Midbrain (tissue), 1 donor: ENCODE measurements around the gene NXPE3.
A peak's percentile ranks its signal among the peaks of the same experiment; 100 is the strongest.

Experiments
- DNase-seq: peaks from one replicate; lab custom pipeline; 2025; lab: John Stamatoyannopoulos, UW

The NXPE3 gene

DNA sequence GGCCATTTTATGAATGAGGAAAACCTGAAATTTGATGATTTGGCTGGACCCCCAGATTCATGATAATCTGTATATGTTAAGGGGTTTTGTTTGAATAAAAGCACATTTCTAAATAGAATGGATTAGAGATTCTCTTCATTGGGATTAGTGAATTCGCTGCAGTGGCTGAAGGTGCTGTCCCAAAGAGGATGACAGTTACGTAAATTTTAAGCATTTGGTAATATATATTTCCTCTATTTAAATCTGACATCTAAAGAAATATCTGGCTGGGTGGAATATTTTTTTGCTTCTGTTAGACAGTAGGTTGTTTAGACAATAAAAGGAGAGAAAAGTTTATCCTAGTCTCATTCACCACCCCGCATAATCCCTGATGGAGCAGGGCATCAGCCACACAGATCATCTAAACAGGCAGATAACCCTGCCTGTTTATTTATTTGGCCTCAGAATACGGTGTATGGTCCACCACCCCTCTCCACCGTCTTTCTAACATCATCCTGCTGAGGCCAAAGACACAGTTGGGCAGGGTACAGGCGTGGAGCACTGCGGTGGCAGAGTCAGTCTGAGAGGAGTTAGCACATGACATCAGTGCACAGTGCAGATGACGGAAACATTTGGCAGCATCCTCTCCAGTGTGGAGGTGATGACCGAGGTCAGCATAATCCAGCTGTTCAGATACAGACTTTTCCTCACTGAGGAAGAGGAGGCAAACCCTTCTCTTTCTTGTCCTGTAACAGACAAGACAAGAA, 49.9 kb downstream of the NXPE3 start:
- peak; percentile 10 for DNase-seq

DNA sequence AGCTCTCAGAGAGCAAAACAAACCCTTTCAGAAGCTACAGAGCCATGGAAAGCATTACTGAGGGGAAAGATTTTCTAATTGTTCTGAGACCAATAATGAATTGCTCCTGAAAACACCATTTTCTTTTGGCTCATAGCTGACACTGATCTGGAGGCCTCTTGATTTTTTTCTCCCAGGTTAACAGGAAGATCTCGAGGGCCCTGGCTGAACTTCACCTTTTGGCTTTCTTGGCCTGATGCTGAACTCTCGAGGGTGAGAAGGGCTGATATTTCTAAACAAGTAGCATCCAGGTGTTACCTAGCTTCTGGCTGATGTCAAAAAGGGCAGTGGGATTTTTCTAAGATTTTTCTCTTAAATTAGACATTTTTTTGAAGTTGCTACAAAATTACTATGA, 50.4 kb downstream of the NXPE3 start:
- DNase-seq = no peak

DNA sequence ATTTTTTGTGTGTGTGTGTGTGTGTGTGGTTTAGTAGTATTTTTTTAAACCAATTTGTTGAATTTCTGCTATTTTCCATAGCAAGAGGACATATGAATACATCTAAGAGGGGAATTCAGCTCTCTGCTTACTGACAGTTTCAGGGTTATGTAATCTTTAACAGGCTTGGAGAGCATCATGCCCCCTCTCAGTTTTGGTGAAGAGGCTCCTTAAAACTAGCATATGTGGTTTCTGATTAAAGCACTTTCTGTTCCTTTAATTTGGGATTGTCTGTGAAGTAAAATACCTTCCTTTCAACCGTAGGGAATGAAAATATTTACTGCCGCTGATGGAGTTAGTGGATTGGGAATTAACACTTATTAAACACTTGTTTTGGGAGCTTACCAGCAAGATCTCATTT, 50.9 kb downstream of the NXPE3 start:
- no peak for DNase-seq

DNA sequence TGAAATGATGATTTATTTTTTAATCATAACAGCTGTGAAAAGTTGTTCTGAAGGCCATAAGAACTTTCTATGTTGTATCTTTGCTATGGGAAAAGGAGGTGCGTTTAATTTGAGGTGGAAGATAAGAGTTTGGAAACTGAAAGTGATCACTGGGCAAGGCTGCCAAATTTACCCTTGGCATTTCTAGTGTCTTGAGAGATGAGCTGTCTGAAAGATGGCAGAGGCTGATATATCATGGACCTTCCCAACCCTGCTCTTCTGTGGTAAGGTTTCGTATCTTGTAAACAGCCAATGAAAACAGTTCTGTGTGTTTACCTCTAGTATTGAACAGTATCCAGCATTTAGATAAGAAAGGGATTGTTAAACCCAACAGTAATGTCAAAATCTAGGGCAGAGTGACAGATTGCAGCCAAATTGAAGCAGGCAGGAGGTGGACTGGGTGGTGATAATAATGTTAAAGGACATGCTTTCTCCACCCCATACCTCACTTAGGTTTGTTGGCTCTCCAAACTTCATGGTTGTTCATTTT, 54.5 kb downstream of the NXPE3 start:
- DNase-seq = no peak

DNA sequence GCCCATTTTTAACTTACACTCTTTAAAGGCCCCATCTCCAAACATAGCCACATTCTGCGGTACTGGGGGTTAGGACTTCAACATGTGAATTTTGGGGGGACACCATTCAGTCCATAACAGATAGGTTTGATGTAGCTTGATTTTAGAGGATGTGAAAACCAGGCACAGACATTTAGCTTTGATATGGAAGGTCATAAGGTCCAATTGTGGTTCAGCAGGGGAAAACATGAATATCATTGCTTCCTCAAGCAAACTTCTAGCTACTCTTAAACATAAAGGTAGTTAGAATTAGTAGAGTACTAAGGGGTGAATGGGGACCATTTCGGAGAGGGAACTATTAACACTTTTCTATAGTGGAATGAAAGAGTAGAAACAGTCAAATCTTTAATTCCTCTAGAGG, 56.7 kb downstream of the NXPE3 start:
- DNase-seq = no peak

GRCh38 chr3:101836160-101836559, 57.1 kb downstream of the NXPE3 start:
- no peak for DNase-seq

GRCh38 chr3:101836652-101837598, 57.9 kb downstream of the NXPE3 start:
- DNase-seq = no peak

DNA sequence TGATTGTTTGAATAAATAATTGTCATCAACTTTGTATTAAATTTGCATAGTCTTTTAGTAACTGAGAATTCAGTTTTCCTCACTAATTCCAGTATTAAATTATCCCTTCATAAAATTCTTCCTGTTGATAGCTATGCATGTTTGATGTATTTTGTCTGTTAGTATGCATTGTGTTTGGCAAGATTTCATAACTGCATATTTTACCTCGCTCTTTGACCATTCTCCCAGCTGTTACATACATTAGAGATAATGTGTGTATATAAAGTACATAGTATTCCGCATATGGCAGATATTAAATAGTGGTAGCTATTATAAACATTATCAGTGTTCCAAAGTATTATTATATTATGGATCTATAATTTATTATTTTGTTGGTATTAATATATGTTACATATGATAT, 59.7 kb downstream of the NXPE3 start:
- DNase-seq = no peak

- DNase-seq = no peak
Observed at GRCh38 chr3:101840066-101840465, 61.1 kb downstream of the NXPE3 start.

GRCh38 chr3:101842245-101842934, 63.4 kb downstream of the NXPE3 start:
- DNase-seq = no peak

- no peak for DNase-seq
Observed at GRCh38 chr3:101842935-101843330, 63.9 kb downstream of the NXPE3 start.

DNA sequence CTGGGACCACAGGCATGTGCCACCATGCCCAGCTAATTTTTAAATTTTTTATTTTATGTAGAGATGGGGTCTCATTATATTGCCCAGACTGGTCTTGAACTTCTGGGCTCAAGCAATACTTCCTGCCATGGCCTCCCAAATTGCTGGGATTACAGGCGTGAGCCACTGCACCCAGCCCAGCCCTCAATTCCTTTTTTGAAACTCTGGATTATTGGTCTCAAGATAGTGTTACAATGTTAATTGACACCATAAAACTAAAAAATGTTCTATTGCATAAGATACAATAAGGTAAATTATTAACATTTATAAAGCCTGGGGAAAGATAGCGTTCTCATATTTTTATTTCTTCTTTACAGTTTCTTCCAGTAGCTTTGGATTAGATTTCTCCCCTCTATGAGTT, 66.4 kb downstream of the NXPE3 start:
- no peak for DNase-seq

- no peak for DNase-seq
Observed at GRCh38 chr3:101846709-101847108, 67.7 kb downstream of the NXPE3 start.

- DNase-seq = no peak
Observed at GRCh38 chr3:101847328-101847727, 68.3 kb downstream of the NXPE3 start.

DNA sequence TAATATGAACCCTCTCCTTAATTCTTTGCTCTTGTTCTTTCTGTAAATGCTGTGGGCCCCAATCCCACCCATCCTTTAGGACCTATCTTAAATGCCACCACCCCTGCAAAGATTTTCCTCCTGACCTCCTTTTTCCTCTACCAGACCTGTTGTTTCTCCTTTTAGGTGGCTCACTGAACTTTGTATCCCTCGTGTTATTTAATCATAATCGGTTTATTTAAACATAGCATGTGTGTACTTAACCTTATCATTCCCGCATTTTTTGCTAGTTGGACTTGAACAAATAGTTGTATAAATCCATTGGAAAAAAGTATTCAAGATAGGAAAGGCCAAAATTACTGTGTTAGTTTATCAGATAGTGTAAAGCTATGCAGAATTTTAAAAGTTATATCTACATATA, 69.3 kb downstream of the NXPE3 start:
- DNase-seq = no peak

GRCh38 chr3:101848754-101849713, 70.0 kb downstream of the NXPE3 start, which contains the start of gene NFKBIZ:
Gene NFKBIZ, plus strand, starts transcription at chr3:101849514. Its CDS starts 115 bp downstream, at chr3:101849629.
- peak; percentile 79 for DNase-seq

GRCh38 chr3:101849714-101850245, 70.8 kb downstream of the NXPE3 start:
- DNase-seq = peak; percentile 33

GRCh38 chr3:101850246-101851051, 71.4 kb downstream of the NXPE3 start:
- DNase-seq = no peak

DNA sequence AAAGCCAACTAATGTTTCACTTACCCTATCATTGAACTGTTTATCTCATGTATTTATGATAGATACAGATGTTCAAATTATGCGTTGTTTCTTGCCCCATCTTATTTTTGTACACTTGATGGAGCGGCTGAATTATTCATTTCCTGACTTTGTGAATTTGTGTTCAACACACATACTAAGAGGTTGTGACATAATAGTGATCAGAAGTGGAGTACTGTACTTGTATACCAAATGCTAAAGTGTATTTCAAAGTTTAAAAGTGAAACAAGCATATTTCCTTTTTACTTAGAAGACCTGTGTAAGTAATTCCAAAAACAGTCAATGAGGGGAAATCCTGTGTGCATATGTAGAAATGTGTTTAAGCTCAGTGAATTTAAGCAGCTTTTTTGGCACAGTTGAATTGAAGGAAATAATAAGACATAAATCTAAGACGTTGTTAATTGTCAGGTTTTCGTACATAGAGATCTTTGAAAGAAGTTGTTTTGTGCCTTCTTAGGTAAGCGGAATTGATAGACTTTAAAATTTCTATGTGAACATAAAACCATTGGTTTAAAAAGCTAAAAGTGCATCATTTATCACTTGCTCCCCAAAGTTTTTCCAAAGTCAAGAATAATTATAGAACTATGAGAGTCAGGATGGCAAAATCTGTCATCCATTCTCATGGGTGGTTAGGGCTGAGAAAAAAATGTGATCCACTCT, 72.2 kb downstream of the NXPE3 start:
- no peak for DNase-seq
